NCI-H146 treated with DMSO at 0.1 percent for 48 hours (cell line): ENCODE measurements around the gene NGB.
"Not testable (repeated sequence)": the region's sequence is repeated elsewhere in the genome, so short reads cannot be mapped to it uniquely, and the experiment has no call there.

Experiments used
- DNase-seq: peaks from one replicate; lab custom pipeline; 2025; ENCODE audit not compliant: unreplicated experiment; lab: John Stamatoyannopoulos, UW

NGB gene

GRCh38 chr14:77296906-77297305 lies 25.9 kb upstream of the NGB start:
- no peak for DNase-seq

- no peak for DNase-seq
Observed at GRCh38 chr14:77296155-77296554, 25.1 kb upstream of the NGB start.

GRCh38 chr14:77290705-77291104 lies 19.7 kb upstream of the NGB start:
- DNase-seq, result no peak

- no peak for DNase-seq
Observed at GRCh38 chr14:77286576-77286975, 15.6 kb upstream of the NGB start.

GRCh38 chr14:77284466-77284865 lies 13.5 kb upstream of the NGB start:
- no peak for DNase-seq

GRCh38 chr14:77284066-77284465 lies 13.1 kb upstream of the NGB start:
- no peak for DNase-seq

GRCh38 chr14:77281852-77282410 lies 10.9 kb upstream of the NGB start:
- no peak for DNase-seq

- DNase-seq, result not testable (repeated sequence)
Observed at GRCh38 chr14:77280921-77281320, 9.9 kb upstream of the NGB start.

- no peak for DNase-seq
Observed at GRCh38 chr14:77279719-77280118, 8.7 kb upstream of the NGB start.

- DNase-seq, result no peak
Observed at GRCh38 chr14:77278461-77279230, 7.6 kb upstream of the NGB start.

- no peak for DNase-seq
Observed at GRCh38 chr14:77276959-77277358, 6.0 kb upstream of the NGB start.

- no peak for DNase-seq
Observed at GRCh38 chr14:77276295-77276935, 5.4 kb upstream of the NGB start.

GRCh38 chr14:77275601-77276017 lies 4.6 kb upstream of the NGB start:
- DNase-seq, result no peak

- DNase-seq, result no peak
Observed at GRCh38 chr14:77275041-77275580, 4.1 kb upstream of the NGB start.

- DNase-seq, result no peak
Observed at GRCh38 chr14:77273796-77274195, 2.8 kb upstream of the NGB start.

GRCh38 chr14:77272261-77272660 lies 1.3 kb upstream of the NGB start:
- DNase-seq, result no peak

- no peak for DNase-seq
Observed at GRCh38 chr14:77270361-77271112, 469 bp downstream of the NGB start.

GRCh38 chr14:77268989-77269600 lies 1.9 kb downstream of the NGB start:
- peak; percentile 55 for DNase-seq

GRCh38 chr14:77267937-77268699 lies 2.9 kb downstream of the NGB start:
- no peak for DNase-seq

- no peak for DNase-seq
Observed at GRCh38 chr14:77266336-77266735, 4.7 kb downstream of the NGB start.
